NCI-H226 (cell line): ENCODE data around the gene ZNF385A.

Experiments
- DNase-seq: peaks from one replicate; pipeline ENCODE4 v3.0.0-alpha.2; 2015

Gene ZNF385A

DNA sequence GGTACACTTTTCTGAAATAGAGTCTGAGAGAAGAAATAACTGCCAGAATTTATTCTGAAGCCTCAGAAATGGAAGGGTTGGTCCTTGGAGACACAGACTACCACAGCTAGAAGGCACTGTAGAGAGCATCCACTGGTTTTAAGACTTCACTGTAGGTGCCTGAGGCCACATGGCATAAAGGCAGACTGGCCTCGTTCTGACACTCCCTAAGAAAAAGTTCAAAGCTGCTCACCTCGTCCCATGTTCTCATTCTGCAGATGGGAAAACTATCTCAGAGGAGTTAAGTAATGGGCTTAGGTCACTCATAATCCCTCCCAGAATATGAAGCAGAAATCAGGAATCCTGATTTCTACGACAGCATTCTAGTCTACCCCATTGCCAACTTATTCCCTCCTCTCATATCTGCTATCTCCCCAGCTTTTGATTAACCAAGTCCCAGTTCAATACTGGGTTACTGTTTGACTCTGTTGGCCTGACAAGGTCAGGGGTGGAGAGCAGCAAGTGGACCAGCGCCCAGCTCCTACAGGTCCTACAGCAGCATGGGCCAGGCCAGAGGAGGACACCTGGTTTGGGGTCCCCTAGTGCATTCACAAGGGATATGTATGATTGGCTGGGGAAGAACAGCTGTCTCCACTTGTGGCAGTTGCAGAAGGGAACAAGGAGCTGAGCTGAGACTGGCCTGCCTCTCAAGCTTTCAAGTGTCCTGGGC lies 30.8 kb upstream of the ZNF385A start:
- DNase-seq: no peak

DNA sequence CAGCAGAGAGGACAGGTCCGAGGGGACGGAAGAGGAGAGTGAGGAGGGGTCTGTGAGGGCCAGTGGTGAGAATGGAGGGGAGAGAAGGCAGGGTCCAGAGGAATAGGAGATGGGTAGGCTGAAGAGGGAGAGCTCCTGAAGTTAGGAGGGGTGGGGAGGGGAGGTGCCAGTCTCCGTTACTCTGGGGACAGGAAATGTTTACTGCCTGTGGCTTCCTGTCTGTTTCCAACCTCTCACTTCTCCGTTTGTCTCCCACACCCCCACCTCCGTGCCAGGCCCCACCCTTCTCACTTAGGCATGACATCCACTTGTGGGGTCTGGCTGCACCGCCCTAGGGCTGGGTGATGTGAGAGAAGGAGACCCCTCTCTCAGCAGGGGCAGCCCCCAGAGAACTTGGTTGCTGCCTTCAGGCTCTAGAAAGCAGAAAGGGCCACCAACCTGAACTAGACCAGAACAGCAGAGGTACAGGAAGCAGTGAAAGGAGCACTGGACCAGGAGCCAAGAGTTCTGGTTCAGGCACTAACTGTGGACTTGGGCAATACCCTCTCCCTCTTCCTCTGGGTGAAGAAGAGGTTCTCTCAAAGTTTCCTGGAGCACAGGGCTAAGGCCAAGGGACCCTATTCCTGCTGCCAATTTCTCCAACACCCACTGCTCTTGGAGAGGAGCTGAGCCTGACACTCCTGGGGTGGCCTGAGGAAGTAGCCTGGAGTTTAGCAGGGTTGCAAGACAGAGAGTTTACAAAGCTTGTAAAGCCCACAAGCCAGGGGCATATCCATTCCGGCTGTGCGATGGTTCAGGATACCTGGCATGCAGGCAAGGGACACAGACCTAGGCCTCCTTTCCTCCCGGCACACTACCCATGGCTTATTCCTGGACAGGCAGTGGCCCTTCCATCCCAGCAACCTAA lies 29.0 kb upstream of the ZNF385A start:
- peak; percentile 57 for DNase-seq

DNA sequence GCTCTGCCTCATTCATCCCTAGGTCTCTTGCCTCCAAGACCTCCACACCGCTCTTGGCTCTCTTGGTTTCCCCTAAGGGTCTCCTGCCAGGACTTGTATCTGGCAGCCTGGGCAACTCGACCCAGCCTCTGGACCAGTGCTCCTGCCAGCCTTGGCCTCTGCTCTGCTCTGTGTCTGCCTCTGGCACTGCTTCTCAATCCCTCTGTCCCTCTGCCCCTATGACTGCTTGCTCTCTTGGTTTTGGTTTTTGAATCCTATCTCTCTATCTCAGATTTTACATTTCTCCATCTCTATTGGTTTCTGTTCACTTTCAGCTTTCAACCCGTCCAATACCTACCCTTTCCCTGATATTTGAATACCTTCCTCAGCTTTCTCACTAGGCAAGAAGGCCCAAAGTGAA lies 28.3 kb upstream of the ZNF385A start:
- DNase-seq: no peak

DNA sequence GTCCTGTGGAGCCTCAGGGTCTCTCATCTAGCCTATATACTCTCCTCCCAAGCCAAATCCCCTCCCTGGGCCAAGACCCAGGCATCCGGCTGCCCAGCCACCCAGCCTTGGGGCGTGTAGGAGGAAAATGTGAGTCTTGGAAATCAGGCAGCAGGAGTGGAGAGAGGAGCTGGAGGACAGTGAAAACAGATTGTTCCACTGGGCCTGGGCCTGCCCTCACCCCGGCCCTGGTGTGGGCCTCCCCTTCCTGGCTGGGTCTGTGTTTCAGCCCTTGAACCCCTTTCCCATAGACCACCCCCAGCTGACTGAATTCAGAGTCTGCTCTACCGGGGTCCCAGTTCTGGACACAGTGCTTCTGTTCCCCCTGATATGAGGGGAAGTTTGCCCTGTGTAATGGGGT lies 27.8 kb upstream of the ZNF385A start:
- DNase-seq: no peak

DNA sequence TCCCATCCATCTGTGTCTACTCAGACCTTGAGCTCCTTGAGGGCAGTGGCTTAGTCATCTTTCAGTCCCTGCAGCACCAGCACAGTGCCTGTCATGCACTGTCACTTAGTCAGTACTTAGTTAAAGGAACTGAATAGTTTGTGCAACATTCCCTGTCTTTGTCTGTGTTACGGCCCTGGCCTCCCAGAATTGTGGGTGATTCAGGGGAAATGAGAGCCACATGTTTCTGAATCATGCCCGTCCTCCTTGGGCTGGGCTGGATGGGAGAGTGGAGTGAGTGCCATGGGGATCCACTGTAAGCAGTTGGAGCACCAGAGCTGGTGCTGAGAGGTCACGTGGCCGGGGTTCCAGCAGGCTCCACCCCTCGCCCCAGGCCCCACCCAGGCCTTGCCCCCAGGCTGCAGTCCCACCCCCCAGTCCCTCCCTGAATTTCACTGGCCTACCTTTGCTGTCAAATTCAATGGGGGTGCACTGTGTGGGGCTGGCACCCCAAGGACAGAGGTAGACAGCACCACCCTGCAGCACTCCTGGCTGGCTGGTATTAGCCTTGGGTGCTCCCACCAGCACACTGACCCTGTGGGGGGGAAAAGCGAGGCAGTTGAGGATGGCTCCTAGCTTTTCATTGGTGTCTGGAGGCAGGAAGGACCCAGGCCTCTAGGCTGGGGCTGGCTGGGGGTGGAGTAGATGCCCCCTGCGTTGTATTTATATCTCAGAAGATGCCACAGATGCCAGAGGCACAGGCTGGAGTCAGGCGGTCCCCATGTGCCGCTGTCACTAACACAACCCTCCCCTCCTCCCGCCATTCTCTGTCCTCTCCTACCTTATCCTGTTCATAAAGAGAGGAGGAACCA lies 27.1 kb upstream of the ZNF385A start:
- peak; percentile 97 for DNase-seq

DNA sequence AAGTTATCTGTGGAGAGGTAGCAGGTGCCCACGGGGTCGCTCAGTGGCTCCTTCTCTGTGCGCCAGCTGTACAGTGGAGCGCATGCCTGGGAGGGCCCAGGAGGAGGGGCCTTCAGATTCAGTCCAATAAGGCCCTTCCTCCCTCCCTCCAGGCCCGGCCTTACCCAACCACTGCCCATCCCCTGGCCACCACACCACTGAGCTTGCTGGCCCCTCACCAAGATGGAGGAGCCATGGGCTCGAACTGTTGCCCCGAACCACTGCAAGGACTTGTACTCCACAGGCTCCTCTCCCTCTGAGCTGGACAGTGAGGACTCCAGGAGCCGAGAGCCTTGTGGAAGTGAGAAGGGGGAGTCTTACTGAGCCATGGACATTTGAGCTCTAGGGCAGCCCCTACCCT lies 24.7 kb upstream of the ZNF385A start:
- DNase-seq: no peak

DNA sequence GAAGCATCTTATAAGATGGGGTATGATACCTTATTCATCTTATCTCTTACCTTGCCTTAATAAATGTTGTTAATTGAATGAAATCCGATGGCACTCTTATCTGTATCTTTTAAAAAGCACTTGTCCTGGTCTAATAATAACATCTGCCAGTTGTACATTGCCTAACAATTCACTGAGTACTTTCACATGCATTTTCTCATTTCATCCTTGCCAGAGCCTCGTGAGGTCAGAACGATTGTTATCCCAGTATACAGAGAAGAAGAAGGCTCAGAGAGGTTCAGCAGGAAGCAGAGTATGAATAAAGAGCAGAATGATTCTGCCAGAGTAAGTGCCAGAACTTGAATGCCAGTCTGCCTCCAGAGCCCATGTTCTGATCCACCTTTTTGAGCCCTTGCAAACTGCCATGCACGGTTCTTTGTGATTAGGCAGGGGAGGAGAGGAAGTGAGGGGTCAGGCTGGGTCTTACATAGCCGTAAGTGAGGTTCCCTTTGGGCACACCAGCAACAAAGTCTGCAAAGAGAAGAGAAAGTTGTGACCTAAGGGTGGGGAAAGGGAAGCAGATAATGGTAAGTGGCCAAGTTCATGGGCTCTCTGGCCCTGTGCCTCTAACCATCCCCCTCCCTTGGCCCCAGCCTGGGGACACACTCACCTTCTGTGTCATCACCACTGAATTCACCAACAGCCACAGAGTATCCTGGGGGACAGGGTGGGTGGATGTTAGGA lies 22.8 kb upstream of the ZNF385A start:
- DNase-seq: no peak

DNA sequence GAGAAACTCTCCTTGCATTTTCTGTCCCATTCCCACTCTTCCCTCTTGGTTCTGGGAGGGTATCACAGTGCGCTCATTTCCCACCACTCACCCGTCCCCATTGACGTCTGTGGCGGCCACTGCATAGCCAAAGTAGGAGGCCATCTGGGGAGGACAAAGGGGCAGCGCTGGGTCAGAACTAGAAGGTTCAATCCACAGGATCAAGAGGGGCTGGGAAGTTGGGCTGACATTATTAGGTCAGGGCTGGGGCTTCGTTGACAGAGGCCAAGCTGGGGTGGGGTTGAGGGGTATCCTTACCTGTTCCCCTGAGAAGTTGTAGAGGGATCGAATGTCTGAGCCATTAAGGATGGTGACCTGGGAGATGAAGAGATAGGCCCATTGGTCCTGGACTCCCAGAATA lies 21.0 kb upstream of the ZNF385A start:
- DNase-seq: no peak

DNA sequence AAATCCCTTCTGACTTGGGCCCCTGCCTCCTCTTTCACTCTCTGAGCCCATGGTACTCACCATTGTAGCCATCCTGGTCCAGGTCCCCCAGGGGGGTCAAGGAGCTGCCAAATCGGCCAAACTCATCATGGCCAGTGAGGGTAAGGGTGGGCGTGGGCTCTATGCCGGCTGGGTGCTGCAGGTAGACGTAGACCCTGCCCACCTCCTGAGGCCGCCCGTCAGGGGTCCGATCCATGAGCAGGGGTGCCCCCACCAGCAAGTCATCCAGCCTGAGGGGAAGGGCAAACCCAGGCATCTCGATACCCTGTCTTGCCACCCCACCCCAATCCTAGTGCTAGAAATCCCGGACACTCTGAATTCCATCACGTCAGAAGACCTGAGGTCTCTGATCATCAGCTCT lies 20.6 kb upstream of the ZNF385A start:
- no peak for DNase-seq

DNA sequence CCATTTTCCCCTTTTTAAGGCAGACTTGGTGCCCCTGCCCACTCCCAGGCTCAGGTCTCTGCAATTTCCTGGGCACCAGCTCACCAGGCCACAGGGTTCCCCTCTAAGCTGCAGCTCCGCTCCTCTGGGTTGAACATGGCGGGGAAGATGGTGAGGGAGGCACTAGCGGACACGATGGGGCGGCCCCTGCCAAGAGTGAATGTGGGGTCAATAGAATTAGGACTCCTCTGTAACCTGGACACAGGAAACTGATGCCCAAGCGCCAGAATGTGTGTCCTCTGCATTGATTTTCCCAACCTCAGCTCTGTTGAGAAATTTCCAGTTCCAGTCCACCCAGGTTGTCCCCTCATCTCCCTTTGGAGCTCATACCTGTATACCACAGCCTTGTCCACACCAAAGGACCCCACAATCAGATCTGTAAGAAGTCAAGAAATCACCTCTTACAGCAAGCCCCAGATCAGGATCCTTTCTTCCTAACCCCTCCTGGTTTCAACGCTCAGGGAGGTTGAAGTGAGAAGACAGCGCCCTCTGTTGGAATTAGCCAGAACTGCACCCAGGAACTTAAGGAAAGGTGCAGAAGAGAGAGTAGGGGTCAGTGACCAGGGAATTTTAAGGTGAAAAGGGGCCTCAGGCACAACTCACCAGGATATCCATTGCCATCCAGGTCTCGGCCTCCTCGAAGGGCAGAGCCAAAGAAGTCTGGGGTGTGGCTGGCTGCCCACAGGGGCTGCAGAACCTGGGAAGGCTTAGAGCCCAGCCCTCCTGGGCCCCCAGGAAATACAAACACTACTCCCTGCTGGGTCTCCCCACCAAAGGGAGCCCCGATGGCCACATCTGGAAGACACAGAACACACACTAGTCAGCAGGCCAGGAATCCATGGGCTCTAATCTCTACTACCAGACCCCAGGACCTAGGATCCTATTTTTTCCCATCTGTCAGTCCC lies 19.8 kb upstream of the ZNF385A start:
- DNase-seq: no peak

DNA sequence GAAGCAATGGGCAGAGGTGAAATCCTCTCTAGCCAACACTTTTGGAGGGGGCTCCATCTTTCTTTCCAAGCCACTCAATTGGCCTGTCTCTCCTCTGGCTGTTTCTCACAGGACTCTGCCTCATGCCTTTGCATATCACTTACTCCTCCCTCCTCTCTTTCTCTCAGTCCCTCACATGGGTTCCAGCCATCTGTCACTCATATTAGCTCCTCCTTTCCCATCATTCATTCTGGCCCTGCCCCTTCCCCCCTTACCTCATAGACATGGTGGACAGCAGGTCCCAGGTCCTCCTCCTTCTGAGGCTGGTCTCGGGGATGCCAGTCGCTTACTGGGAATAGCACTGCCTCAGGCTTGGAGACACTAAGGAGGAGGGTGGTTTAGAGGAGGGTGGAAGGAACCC lies 16.6 kb upstream of the ZNF385A start:
- DNase-seq: no peak

DNA sequence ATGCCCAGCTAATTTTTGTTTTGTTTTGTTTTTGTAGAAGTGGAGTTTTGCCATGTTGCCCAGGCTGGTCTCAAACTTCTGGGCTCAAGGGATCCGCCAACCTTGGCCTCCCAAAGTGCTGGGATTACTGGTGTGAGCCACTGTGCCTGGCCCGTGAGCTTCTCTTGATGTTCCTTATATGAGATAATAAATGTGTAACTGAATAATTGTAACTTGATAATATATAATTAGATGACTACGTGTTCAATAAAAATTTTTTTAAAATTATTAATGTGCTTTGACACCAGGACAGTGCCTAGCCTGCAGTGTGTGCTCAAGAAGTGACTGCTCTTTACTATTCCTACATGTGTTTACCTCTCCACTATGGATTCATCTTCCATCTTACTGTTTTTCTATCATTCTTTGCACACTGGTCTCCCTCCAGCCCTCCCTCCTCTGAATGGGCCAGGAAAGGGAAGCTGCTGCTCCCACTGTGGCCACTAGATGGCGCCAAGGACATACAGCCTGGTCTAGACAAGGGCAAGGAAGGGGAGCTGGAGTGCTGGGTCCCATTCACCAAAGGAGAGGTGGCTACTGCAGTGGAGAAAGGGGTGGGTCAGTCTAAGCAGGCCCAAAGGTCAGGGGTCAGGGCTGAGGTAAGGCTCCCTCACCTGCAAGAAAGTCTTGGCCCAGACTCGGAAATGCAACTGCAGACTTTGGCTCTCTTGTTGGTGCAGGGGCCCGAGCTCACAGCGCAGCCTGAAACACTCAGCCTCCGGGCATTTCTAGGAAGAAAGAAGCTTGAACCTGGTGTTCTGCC lies 14.7 kb upstream of the ZNF385A start:
- peak; percentile 73 for DNase-seq

DNA sequence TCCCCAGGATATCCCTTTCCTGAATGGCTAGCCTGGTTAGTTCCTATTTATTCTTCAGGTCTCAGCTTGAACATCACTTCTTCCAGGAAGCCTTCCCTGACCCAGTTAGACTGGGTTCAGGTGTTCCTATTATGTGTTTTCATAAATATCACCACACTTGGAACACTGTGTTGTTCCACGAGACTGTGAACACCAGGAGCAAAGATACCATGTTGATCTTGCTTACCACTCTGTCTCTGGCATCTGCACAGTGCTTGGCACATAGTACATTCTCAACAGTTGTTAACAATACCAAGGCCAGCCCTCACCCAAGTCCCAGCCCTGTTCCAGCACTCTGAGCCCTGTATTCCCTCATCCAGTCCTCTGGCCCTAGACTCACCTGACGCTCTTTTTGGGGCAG lies 13.7 kb upstream of the ZNF385A start:
- DNase-seq: no peak

DNA sequence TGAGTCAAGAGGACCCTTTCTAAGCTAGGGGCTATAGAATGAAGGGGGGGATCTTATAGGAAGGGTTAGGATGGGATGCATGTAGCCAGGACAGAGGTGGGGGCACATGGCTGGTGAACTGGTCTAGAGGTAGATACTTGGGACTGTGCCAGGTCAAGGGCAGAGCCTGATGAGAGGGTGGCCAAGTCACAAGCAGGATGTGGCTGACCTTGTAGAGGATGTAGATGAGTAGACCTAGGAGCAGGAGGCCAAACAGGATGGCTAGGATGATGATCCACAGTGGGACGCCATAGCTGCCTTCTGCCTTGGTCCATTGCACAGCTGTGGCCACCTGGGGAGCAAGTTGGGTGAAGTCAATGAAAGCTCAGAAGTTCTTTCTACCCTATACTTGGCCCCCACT lies 12.6 kb upstream of the ZNF385A start:
- no peak for DNase-seq

DNA sequence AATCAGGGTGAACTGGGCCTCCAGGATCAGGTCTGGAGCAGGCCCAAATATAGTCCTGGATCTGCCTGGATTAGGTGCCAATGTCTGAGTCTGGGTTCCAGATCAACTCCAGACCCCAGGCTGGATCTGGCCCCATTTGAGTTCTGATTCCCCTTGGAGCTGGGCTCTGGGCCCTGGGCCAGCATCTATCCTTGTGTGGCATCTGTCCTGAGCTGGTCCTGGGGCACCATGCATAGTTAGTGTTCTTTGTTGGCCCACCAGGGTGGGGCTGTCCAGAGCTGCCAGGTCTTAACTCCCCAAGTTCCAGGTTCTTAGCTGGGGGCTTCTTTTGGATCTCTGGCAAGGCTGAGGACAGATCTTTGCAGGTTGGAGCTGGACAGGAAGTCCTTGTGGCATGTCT lies 11.0 kb upstream of the ZNF385A start:
- no peak for DNase-seq

DNA sequence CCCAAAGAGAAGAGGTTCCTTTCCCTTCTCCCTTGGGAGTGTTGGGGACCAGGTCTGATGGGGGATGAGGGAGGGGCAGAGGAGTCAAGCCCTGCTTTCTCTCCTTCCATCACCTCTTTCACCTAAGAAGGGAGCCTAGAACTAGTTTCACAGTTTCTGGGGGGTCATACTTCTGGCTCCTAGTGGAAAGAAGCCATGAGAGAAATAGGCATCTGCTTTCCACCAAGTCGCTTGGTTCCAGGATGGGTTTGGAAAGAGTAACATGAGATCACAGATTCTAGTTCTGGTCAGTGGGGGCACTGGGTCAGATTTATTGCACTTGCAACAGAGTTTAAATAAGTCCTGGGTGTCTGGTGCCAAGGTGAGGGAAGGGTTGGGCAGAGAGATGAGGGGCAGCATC lies 10.5 kb upstream of the ZNF385A start:
- DNase-seq: no peak

DNA sequence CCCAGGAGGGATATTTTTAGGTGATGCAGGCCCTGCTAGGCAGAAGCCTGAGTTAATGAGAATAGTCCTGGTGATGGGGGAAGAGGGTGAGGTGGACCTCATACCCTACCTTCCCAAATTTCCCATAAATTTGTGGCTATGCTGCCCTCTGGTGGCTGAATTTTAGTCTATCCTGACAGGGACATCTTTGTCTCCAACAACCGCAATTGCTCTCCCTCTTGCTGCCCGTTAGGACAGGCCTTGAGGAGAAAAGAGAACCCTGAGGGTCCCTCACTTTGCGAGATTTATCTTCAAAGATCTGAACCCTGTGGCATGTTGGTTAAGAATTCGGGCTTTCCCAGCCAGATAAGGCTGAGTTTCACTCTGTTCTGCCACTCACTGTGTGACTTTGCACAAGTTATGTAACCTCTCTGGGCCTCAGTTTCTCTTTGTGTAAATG lies 9.8 kb upstream of the ZNF385A start:
- DNase-seq: no peak

DNA sequence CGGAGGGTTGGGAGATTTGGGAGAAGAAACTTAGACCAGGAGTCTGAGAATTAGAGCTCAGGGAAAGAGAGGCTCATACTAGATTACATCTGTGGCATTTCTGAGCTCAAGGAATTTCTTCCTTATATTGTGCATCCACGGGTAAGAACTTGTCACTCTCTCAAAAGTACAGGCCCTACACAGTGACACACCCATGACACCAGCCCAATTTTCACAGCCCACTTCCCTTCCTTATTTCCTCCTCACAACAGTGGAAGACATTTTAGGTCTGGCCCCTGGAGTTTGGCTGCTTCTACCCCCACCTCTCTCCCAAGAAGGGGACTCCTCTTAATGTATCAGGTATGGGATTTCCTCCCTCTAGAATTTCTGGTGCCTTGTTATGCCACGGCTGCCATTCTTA lies 9.2 kb upstream of the ZNF385A start:
- no peak for DNase-seq

DNA sequence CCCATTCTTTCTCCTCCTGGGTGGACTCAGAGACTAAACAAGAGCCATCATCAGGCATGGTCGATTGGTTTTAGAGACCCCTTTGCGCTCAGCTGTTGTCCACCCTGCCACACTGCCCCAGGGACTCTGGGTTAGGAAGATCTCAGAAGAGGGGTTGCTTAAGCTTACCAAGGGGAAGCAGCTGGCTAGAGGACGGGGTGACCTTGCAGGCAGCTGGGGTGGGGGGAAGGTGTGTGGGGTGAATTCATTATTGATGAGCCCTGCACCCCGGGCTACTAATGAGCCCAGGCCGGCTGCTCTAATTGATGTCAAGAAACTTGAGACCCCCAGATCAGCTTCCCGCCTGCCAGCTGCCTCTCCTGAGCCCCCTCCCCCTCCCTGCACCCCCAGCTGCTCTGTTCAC lies 8.7 kb upstream of the ZNF385A start:
- no peak for DNase-seq

DNA sequence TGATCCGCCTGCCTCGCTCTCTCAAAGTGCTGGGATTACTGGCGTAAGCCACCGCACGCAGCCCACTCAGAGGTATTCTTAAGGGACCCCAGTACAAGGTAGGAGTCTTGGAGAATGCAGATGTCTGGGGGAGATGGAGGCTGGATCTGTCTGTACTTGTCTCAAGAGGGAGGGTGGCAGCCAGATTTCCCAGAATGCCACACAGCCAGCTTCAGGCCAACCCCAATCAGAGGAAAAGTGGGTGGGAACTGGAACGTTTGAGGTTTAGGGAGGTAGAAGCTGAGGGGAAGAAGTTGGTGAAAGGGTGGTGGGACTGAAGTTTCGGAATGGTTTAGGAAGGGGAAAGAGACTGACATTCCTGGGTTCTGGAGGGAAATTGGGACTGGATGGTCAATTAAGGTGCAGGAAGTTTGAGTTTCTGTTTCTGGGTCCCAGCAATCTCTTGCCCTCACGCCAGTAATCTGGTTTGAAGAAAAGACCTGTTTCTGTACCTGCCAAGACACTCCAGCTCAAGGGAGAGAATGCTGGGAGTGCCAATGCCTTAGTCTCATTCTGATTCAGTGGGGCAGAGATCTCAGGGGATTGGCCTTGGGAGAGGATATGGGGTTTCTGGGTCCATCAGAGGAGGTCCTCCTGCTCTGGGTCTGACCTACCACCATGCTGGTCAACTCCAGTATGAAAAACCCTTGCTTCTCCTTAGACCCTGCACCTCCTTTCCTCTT lies 8.1 kb upstream of the ZNF385A start:
- DNase-seq: no peak
